Mammary epithelial cell (primary cell): ENCODE results near the gene DLG3.

Experiments used
- CTCF ChIP-seq, 2 donors: IDR thresholded peaks in 1 of 2; conservative IDR thresholded peaks in 1 of 2; 2 replicates each; pipeline ENCODE4 v1.5.1; 2011 to 2012; ENCODE audit warnings: inconsistent platforms in 2 of 2, low read length in 2 of 2, mild to moderate bottlenecking in 2 of 2, control low read depth in 1 of 2, low read depth in 1 of 2; ENCODE audit not compliant: insufficient read depth in 1 of 2; ENCODE audit errors: extremely low read depth in 1 of 2
- EZH2 ChIP-seq: IDR thresholded peaks from 2 replicates; pipeline ENCODE4 v1.6.1; 2012; ENCODE audit warnings: low read length, inconsistent platforms, borderline replicate concordance

- TF ChIP-seq CTCF (conservative IDR thresholded peaks at IDR 0.05 in 1 of 2, IDR thresholded peaks at IDR 0.05 in 1 of 2; ENCODE audit: extremely low read depth in 1 of 2, insufficient read depth in 1 of 2, low read depth in 1 of 2, low read length in 2 of 2) (no peak), EZH2 (no peak)
These were observed 64.4 kb downstream of the DLG3 start for GRCh38 chrX:70509078-70509477.
